BE2C (cell line): ENCODE measurements around the gene CBLC.

Source experiments
- DNase-seq: peaks from one replicate; pipeline ENCODE4 v3.0.0-alpha.2; 2020
- H3K27me3 ChIP-seq: fragments of 250-450 bp; sonication (Bioruptor Pico); 2 replicates; pipeline ENCODE4 v1.5.1; 2020; ENCODE audit warnings: mild to moderate bottlenecking
- H3K36me3 ChIP-seq: fragments of 250-450 bp; sonication (Bioruptor Pico); 2 replicates; pipeline ENCODE4 v1.5.1; 2020; ENCODE audit warnings: mild to moderate bottlenecking
- H3K4me1 ChIP-seq: fragments of 250-450 bp; sonication (Bioruptor Pico); 2 replicates; pipeline ENCODE4 v1.5.1; 2020
- H3K4me3 ChIP-seq: 2 replicates; pipeline ENCODE4 v1.5.1; 2011; ENCODE audit warnings: low read depth, low read length
- H3K9me3 ChIP-seq: fragments of 250-450 bp; sonication (Bioruptor Pico); 2 replicates; pipeline ENCODE4 v1.5.1; 2020
- CTCF ChIP-seq: IDR thresholded peaks from 2 replicates; pipeline ENCODE4 v1.5.1; 2012; ENCODE audit warnings: mild to moderate bottlenecking, low read depth, low read length

Gene CBLC

DNA sequence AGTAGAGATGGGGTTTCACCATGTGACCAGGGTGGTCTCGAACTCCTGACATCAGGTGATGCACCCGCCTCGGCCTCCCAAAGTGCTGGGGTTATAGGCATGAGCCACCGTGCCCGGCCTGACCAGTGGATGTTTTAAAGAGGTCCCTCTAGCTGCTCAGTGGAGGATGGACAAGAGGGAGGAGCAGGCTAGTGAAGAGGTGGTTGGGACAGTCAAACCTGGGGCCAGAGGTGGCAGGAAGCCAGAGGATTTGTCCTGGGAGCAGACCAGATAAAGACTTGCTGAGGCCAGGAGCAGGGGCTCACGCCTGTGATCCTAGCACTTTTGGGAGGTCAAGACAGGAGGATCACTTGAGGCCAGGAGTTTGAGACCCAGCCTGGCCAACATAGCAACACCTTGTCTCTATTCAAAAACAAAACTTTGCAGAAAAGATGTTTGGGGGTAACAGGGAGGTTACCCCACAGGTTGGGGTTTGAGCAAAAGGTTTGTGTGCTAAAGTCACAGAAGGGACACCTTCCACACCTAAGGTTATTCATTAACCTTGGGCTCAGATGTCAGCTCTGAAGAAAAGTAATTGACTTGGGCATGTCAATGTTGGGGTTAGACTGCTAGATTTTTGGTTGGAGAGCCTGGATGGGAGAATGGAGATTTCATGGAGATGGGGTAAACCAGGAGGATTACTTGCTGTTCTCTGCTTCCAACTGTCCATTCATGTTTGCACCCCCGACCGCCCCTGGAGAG is 40.2 kb downstream of the CBLC start:
- no peak for DNase-seq
- Histone ChIP-seq H3K4me1 (no peaks in the 10 kb centered on the region), H3K9me3 (no peaks in the 10 kb centered on the region), H3K36me3 (no peaks in the 10 kb centered on the region), H3K27me3 (no peaks in the 10 kb centered on the region; the same call in 1 of the 2 replicates), H3K4me3 (no peak overlapping the region)
- TF ChIP-seq CTCF = no peak

DNA sequence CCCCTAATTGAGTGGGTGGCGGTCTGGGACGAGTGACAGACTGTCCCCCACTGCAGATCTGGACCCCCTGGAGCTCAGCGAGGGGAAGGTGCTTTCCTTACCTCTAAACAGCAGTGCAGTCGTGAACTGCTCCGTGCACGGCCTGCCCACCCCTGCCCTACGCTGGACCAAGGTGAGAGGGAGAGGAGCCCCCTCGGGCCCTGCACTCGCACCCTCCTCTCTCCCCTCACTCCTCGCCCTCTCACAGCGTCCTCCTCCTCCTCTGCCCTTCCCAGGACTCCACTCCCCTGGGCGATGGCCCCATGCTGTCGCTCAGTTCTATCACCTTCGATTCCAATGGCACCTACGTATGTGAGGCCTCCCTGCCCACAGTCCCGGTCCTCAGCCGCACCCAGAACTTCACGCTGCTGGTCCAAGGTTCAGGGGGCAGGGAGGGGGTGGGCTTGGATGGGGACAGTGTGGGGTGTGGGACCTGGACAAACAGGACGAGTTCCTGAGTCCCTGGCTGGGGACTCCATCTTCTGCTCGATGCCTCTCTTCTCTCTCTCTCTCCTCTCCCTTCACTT is 40.9 kb downstream of the CBLC start:
- no peak for TF ChIP-seq CTCF
- H3K9me3 ChIP-seq = no peaks in the 10 kb centered on the region

GRCh38 chr19:44819246-44819832 is 41.6 kb downstream of the CBLC start:
- no peak for DNase-seq
- TF ChIP-seq CTCF = no peak
- H3K36me3 ChIP-seq = no peaks in the 10 kb centered on the region
- H3K4me1 ChIP-seq = no peaks in the 10 kb centered on the region
- H3K27me3 ChIP-seq = no peaks in the 10 kb centered on the region; the same call in 1 of the 2 replicates
- no peaks in the 10 kb centered on the region for H3K9me3 ChIP-seq
- H3K4me3 ChIP-seq = no peak overlapping the region

More for the DNA sequence above, 40.9 kb downstream of the CBLC start:
- Histone ChIP-seq H3K27me3 (no peaks in the 10 kb centered on the region; the same call in 1 of the 2 replicates), H3K4me3 (no peak overlapping the region), H3K36me3 (no peaks in the 10 kb centered on the region), H3K4me1 (no peaks in the 10 kb centered on the region)
- DNase-seq = no peak

DNA sequence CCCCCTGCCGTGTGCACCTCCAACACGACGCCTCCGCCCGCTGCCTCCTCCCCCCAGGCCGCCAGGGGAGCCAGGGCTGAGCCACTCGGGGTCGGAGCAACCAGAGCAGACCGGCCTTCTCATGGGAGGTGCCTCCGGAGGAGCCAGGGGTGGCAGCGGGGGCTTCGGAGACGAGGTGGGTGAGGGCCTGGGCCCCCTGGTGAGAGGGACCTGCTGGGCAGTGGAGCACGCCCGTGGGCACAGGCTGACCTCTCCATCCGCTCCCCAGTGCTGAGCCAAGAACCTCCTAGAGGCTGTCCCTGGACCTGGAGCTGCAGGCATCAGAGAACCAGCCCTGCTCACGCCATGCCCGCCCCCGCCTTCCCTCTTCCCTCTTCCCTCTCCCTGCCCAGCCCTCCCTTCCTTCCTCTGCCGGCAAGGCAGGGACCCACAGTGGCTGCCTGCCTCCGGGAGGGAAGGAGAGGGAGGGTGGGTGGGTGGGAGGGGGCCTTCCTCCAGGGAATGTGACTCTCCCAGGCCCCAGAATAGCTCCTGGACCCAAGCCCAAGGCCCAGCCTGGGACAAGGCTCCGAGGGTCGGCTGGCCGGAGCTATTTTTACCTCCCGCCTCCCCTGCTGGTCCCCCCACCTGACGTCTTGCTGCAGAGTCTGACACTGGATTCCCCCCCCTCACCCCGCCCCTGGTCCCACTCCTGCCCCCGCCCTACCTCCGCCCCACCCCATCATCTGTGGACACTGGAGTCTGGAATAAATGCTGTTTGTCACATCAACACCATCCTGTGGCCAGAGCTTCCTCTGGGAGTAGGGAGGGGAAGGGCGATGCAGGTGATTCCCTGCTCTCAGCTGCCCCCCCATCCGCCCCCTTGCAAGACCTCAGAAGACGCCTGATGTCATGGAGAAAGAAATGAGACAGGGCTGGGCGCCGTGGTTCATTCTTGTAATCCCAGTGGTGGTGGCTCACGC is 43.2 kb downstream of the CBLC start:
- Histone ChIP-seq H3K36me3 (no peaks in the 10 kb centered on the region), H3K4me1 (no peaks in the 10 kb centered on the region), H3K27me3 (no peaks in the 10 kb centered on the region; the same call in 1 of the 2 replicates), H3K4me3 (no peak overlapping the region), H3K9me3 (no peaks in the 10 kb centered on the region)
- TF ChIP-seq CTCF = no peak
- no peak for DNase-seq

DNA sequence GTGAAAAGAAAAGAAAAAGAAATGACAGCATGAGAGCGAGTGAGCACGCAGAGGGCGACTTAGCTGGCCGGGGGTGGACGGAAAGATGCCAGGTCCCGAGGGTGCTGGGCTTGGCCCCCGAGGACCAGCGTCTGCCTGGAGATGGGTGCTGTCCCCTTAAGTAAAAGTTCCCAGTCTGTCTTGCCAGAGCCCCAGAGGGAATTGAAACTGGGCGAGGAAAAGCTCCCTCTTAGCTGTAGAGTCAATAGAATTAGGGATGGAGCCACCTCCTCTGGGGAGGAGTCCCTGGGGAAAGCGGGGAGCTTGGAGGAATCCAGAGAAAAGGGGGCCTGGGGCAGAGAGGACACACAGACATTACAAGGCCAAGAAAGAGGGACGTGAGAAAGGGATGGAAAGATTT is 44.5 kb downstream of the CBLC start:
- TF ChIP-seq CTCF = no peak

More for the DNA sequence above, 44.5 kb downstream of the CBLC start:
- no peak for DNase-seq
- Histone ChIP-seq H3K4me1 (no peaks in the 10 kb centered on the region), H3K4me3 (no peak overlapping the region), H3K36me3 (no peaks in the 10 kb centered on the region), H3K9me3 (no peaks in the 10 kb centered on the region), H3K27me3 (peaks cover 4% of the 10 kb centered on the region)
